HepG2 (cell line): ENCODE results near the gene CFAP73. TPM values are rescaled to one million over a fixed set of nuclear protein-coding genes. Genes with fewer than 3 reads are reported as not detected.

Source experiments
- ATAC-seq: fragments of 200-7000 bp; cut with Tn5 transposase; 3 replicates; pipeline ENCODE4 v1.9.1; 2020; ENCODE audit warnings: mild to moderate bottlenecking, moderate library complexity
- BruUV-seq: library from RNA; stranded (reverse); fragments of 400-500 nt; replicated peaks from 2 replicates; lab custom pipeline; 2021; lab: Mats Ljungman, UMichigan
- CTCF ChIA-PET: fragments of 300-600 bp; formaldehyde crosslinking; extraction: SDS; loops from one replicate; lab custom pipeline; 2021; ENCODE audit warnings: low total read pairs, inconsistent platforms, low intra/inter-chr PET ratio; lab: Yijun Ruan, JAX
- POLR2A ChIA-PET: fragments of 350-600 bp; sonication (Branson Sonifier 250); formaldehyde crosslinking; loops from one replicate; lab custom pipeline; 2020; ENCODE audit warnings: antibody characterized with exemption, inconsistent platforms; lab: Yijun Ruan, JAX
- DNase-seq: peaks from one replicate; pipeline ENCODE4 v3.0.0-alpha.2; 2015; ENCODE audit warnings: low spot score
- FAIRE-seq: peaks from 3 replicates; lab custom pipeline; 2011; peaks lifted over from hg19 to GRCh38; lab: Jason Lieb, UNC
- H2AFZ ChIP-seq: one replicate; pipeline ENCODE4 v1.6.1; 2011; ENCODE audit warnings: low read length, inconsistent platforms
- H3K27ac ChIP-seq: fragments of 300-600 bp; 3 replicates; pipeline ENCODE4 v1.8.0; 2011; ENCODE audit warnings: mixed run types, mild to moderate bottlenecking, mixed read lengths, low read length, inconsistent platforms; ENCODE audit not compliant: insufficient read depth; ENCODE audit errors: extremely low read length
- H3K27me3 ChIP-seq, 2 experiments: fragments of 200-600 bp in 1 of 2; 2 replicates in 1 of 2; 3 replicates in 1 of 2; pipeline versions ENCODE4 v1.6.0 to v1.8.0; 2011; ENCODE audit warnings: low read length in 2 of 2, mild to moderate bottlenecking in 2 of 2, moderate library complexity in 2 of 2, inconsistent platforms in 1 of 2; ENCODE audit not compliant: insufficient read depth in 2 of 2, control insufficient read depth in 1 of 2
- H3K36me3 ChIP-seq, 2 experiments: fragments of 200-600 bp in 1 of 2; replicated peaks in 1 of 2; 2 replicates in 1 of 2; 3 replicates in 1 of 2; pipeline versions ENCODE4 v1.5.1 to v1.8.0; 2011; ENCODE audit warnings: low read length in 2 of 2, inconsistent platforms in 1 of 2; ENCODE audit not compliant: insufficient read depth in 2 of 2, control insufficient read depth in 1 of 2
- H3K4me1 ChIP-seq: 2 replicates; pipeline ENCODE4 v1.5.1; 2012; ENCODE audit warnings: low read length, inconsistent platforms; ENCODE audit not compliant: insufficient read depth
- H3K4me2 ChIP-seq: 2 replicates; pipeline ENCODE4 v1.6.0; 2011; ENCODE audit warnings: low read depth, low read length, inconsistent platforms
- H3K4me3 ChIP-seq, 3 experiments: fragments of 200-600 bp in 1 of 3; sonication (generic), shearing (Covaris generic) in 1 of 3; replicated peaks in 1 of 3; 2 replicates each; pipeline ENCODE4 v1.5.1; 2011 to 2016; ENCODE audit warnings: low read length in 3 of 3, inconsistent platforms in 2 of 3, low read depth in 2 of 3, mild to moderate bottlenecking in 2 of 3, control low read depth in 1 of 3, mixed read lengths in 1 of 3; ENCODE audit not compliant: insufficient read depth in 1 of 3
- H3K79me2 ChIP-seq: one replicate; pipeline ENCODE4 v1.6.1; 2011; ENCODE audit warnings: low read length, inconsistent platforms; ENCODE audit not compliant: insufficient read depth
- H3K9ac ChIP-seq: 2 replicates; pipeline ENCODE4 v1.6.0; 2011; ENCODE audit warnings: mild to moderate bottlenecking, low read depth, low read length, inconsistent platforms; ENCODE audit not compliant: insufficient read depth
- H3K9me3 ChIP-seq: 2 replicates; pipeline ENCODE4 v1.5.1; 2012; ENCODE audit warnings: mild to moderate bottlenecking, low read length
- H4K20me1 ChIP-seq: 2 replicates; pipeline ENCODE4 v1.6.0; 2011; ENCODE audit warnings: inconsistent platforms, mild to moderate bottlenecking, low read length, moderate library complexity; ENCODE audit not compliant: insufficient read depth
- HNF4A ChIP-seq: sonication (generic); formaldehyde crosslinking; IDR thresholded peaks from 2 replicates; pipeline ENCODE4 v1.4.0; 2020; ENCODE audit warnings: missing genetic modification reagents
- NFYC ChIP-seq: IDR thresholded peaks from 2 replicates; pipeline ENCODE4 v1.6.1; 2016; ENCODE audit warnings: missing genetic modification reagents, missing compliant biosample characterization
- ZC3H13 ChIP-seq: sonication (generic); formaldehyde crosslinking; IDR thresholded peaks from 2 replicates; pipeline ENCODE4 v1.8.1; 2023; ENCODE audit warnings: mild to moderate bottlenecking, missing genetic modification reagents, moderate library complexity
- ZFP82 ChIP-seq: sonication (generic); formaldehyde crosslinking; IDR thresholded peaks from 2 replicates; pipeline ENCODE4 v1.5.1; 2020; ENCODE audit warnings: mild to moderate bottlenecking, missing genetic modification reagents, borderline replicate concordance
- ZNF777 ChIP-seq: sonication (generic); formaldehyde crosslinking; IDR thresholded peaks from 2 replicates; pipeline ENCODE4 v1.4.0; 2020; ENCODE audit warnings: missing genetic modification reagents
- WGBS: methylation state at CpG from one replicate; pipeline ENCODE4 v1.1.6; 2017; ENCODE audit warnings: low lambda C conversion rate; 5-methylcytosine and 5-hydroxymethylcytosine counted together
- in situ Hi-C: cut with HindIII; loops from 2 replicates; pipeline ENCODE4 v1.10.0; 2017; ENCODE audit warnings: low pct_unique_long_range_greater_than_20kb; ENCODE audit not compliant: extremely low pct_ligation_motif_present
- intact Hi-C: fragments of 100-400 bp; cut with micrococcal nuclease; formaldehyde crosslinking; loops from one replicate; pipeline ENCODE4 v1.10.0; 2022; ENCODE audit not compliant: unreplicated experiment
- polyA plus RNA-seq, 8 experiments: library from polyadenylated mRNA; depleted of rRNA in 3 of 8; stranded (reverse) in 7 of 8; unstranded in 1 of 8; fragments of >200 nt; fragmentation: Illumina TruSeq in 4 of 8; extraction: Trizol in 4 of 8; gene quantifications; 2 replicates each; pipeline versions ENCODE4 v1.2.1 to v1.2.3, GENCODE V29; 2011 to 2016; ENCODE audit warnings: low read depth in 4 of 8, missing spikeins in 1 of 8, mixed read lengths in 1 of 8; ENCODE audit not compliant: insufficient read depth in 1 of 8
- total RNA-seq, 5 experiments: library from RNA; depleted of rRNA; stranded (reverse); fragments of >200 nt; fragmentation: Illumina TruSeq; extraction: Trizol; gene quantifications; 2 replicates each; pipeline ENCODE4 v1.2.3, GENCODE V29; 2016; ENCODE audit warnings: low read depth in 1 of 5
- TF ChIP-seq, protein P1 (sequence below): sonication (generic); formaldehyde crosslinking; IDR thresholded peaks from 2 replicates; pipeline ENCODE4 v1.5.1; 2020; ENCODE audit warnings: mild to moderate bottlenecking, missing genetic modification reagents, moderate library complexity
- TF ChIP-seq, protein P2 (sequence below): sonication (generic); formaldehyde crosslinking; IDR thresholded peaks from 2 replicates; pipeline ENCODE4 v1.4.0; 2020; ENCODE audit warnings: mild to moderate bottlenecking, missing genetic modification reagents, borderline replicate concordance
- TF ChIP-seq, protein P3 (sequence below): sonication (generic); formaldehyde crosslinking; IDR thresholded peaks from 2 replicates; pipeline ENCODE4 v1.4.0; 2020; ENCODE audit warnings: missing genetic modification reagents

Gene CFAP73
- total and polyA plus RNA-seq, 2 of the 13 experiments (the other 11 are each of a cell fraction or from before 2014, with no cell fraction given), result not detected

DNA sequence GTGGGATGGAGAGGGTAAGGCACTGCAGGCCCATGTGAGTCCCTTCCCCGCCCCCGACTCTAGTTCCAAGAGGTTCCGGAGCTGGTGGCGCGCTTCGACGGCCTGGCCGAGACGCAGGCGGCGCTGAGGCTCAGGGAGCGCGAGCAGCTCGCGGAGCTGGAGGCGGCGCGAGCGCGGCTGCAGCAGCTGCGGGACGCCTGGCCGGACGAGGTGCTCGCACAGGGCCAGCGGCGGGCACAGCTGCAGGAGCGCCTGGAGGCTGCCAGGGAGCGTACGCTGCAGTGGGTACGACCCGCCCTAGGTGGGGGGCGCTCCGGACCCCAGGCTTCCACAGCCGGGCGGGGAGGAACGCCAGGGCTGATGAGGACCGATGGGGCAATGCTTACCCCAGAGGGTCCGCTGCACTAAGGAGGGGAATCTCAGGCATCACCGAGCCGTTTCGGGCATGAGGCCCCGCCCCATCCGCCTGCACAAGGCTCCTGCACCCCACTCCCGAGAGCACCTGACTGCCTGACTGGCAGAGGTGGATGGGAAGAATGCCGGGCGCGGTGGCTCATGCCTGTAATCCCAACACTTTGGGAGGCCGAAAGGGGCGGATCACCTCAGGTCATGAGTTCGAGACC, 4.9 kb downstream of the CFAP73 start:
- Histone ChIP-seq H4K20me1 (peaks cover 4% of the 10 kb centered on the region; the same call in 1 of the 2 replicates), H3K27me3 (peaks cover 0 to 45% of the 10 kb centered on the region in 2 experiments; a peak in 4 of 5 replicates), H3K36me3 (peaks cover 5 to 11% of the 10 kb centered on the region in 2 experiments), H3K4me1 (peaks cover 18% of the 10 kb centered on the region), H3K27ac (no peak overlapping the region), H3K9ac (no peak overlapping the region), H3K79me2 (no peaks in the 10 kb centered on the region), H3K9me3 (no peaks in the 10 kb centered on the region), H2AFZ (no peak overlapping the region), H3K4me2 (peak overlapping the region; percentile 39), H3K4me3 (no peak overlapping the region)
- WGBS, result 35% methylated on average over 36 of the region's 51 CpGs
- DNase-seq (no peak), FAIRE-seq (no peak), ATAC-seq (peak; percentile 8)
- ChIA-PET POLR2A (no interaction called here), CTCF (interaction anchor here (1.8 kb wide), 1 partner anchor 105 kb away, joined by 16 read pairs; no protein-coding TSS in a partner anchor)
- BruUV-seq, result no TSS peak
- in situ Hi-C loops, result no loop called here
- TF ChIP-seq, protein P1, sequence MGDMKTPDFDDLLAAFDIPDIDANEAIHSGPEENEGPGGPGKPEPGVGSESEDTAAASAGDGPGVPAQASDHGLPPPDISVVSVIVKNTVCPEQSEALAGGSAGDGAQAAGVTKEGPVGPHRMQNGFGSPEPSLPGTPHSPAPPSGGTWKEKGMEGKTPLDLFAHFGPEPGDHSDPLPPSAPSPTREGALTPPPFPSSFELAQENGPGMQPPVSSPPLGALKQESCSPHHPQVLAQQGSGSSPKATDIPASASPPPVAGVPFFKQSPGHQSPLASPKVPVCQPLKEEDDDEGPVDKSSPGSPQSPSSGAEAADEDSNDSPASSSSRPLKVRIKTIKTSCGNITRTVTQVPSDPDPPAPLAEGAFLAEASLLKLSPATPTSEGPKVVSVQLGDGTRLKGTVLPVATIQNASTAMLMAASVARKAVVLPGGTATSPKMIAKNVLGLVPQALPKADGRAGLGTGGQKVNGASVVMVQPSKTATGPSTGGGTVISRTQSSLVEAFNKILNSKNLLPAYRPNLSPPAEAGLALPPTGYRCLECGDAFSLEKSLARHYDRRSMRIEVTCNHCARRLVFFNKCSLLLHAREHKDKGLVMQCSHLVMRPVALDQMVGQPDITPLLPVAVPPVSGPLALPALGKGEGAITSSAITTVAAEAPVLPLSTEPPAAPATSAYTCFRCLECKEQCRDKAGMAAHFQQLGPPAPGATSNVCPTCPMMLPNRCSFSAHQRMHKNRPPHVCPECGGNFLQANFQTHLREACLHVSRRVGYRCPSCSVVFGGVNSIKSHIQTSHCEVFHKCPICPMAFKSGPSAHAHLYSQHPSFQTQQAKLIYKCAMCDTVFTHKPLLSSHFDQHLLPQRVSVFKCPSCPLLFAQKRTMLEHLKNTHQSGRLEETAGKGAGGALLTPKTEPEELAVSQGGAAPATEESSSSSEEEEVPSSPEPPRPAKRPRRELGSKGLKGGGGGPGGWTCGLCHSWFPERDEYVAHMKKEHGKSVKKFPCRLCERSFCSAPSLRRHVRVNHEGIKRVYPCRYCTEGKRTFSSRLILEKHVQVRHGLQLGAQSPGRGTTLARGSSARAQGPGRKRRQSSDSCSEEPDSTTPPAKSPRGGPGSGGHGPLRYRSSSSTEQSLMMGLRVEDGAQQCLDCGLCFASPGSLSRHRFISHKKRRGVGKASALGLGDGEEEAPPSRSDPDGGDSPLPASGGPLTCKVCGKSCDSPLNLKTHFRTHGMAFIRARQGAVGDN (CRISPR knock-in tag), result peak; percentile 24; the same call in 1 of the 2 replicates
- no peak for TF ChIP-seq HNF4A (CRISPR knock-in tag)
- TF ChIP-seq ZFP82 (CRISPR knock-in tag), result 0 out of 2 replicates have a peak, but pooled peaks have one; percentile 27
- 0 out of 2 replicates have a peak, but pooled peaks have one; percentile 44 for TF ChIP-seq ZNF777 (CRISPR knock-in tag)
- TF ChIP-seq ZC3H13 (CRISPR knock-in tag), result no peak
- TF ChIP-seq, protein P2, sequence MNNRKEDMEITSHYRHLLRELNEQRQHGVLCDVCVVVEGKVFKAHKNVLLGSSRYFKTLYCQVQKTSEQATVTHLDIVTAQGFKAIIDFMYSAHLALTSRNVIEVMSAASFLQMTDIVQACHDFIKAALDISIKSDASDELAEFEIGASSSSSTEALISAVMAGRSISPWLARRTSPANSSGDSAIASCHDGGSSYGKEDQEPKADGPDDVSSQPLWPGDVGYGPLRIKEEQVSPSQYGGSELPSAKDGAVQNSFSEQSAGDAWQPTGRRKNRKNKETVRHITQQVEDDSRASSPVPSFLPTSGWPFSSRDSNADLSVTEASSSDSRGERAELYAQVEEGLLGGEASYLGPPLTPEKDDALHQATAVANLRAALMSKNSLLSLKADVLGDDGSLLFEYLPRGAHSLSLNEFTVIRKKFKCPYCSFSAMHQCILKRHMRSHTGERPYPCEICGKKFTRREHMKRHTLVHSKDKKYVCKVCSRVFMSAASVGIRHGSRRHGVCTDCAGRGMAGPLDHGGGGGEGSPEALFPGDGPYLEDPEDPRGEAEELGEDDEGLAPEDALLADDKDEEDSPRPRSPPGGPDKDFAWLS, result no peak
- no peak for TF ChIP-seq NFYC (CRISPR knock-in tag)
- TF ChIP-seq, protein P3, sequence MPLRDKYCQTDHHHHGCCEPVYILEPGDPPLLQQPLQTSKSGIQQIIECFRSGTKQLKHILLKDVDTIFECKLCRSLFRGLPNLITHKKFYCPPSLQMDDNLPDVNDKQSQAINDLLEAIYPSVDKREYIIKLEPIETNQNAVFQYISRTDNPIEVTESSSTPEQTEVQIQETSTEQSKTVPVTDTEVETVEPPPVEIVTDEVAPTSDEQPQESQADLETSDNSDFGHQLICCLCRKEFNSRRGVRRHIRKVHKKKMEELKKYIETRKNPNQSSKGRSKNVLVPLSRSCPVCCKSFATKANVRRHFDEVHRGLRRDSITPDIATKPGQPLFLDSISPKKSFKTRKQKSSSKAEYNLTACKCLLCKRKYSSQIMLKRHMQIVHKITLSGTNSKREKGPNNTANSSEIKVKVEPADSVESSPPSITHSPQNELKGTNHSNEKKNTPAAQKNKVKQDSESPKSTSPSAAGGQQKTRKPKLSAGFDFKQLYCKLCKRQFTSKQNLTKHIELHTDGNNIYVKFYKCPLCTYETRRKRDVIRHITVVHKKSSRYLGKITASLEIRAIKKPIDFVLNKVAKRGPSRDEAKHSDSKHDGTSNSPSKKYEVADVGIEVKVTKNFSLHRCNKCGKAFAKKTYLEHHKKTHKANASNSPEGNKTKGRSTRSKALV, result peak; percentile 78
- intact Hi-C loops, result no loop called here
